CD4-positive, alpha-beta T cell (primary cell): ENCODE results near the gene CACNA1D. TPM values are rescaled to one million over a fixed set of nuclear protein-coding genes. Genes with fewer than 3 reads are reported as not detected.

Experiments used
- ATAC-seq: fragments of 200-7000 bp; cut with Tn5 transposase; one replicate; pipeline ENCODE4 v1.10.0; 2022; ENCODE audit warnings: mild to moderate bottlenecking; ENCODE audit not compliant: poor library complexity
- CTCF ChIA-PET: fragments of 350-600 bp; sonication (Branson Sonifier 250); formaldehyde crosslinking; loops from one replicate; lab custom pipeline; 2021; ENCODE audit warnings: antibody characterized with exemption, inconsistent platforms; lab: Charles Lee
- POLR2A ChIA-PET: fragments of 350-600 bp; sonication (Branson Sonifier 250); formaldehyde crosslinking; loops from one replicate; lab custom pipeline; 2021; ENCODE audit warnings: antibody characterized with exemption, inconsistent platforms; lab: Charles Lee
- DNase-seq, 14 experiments: peaks; one replicate each; pipeline ENCODE4 v3.0.0-alpha.2; 2013 to 2020; ENCODE audit warnings: mixed read lengths in 2 of 14
- H3K27ac ChIP-seq, 2 donors: one replicate each; pipeline versions ENCODE4 v1.5.1 to v1.7.0; 2013; ENCODE audit warnings: low read length in 2 of 2, low read depth in 1 of 2, mild to moderate bottlenecking in 1 of 2
- H3K27me3 ChIP-seq, 2 experiments: 1 replicate in 1 of 2; 2 replicates in 1 of 2; pipeline versions ENCODE4 v1.6.1 to v1.7.0; 2013; ENCODE audit warnings: low read length in 2 of 2, control low read depth in 1 of 2, mild to moderate bottlenecking in 1 of 2, moderate library complexity in 1 of 2; ENCODE audit not compliant: insufficient read depth in 2 of 2, control insufficient read depth in 1 of 2
- H3K36me3 ChIP-seq: one replicate; pipeline ENCODE4 v1.6.1; 2013; ENCODE audit warnings: low read length, control low read depth; ENCODE audit not compliant: insufficient read depth
- H3K4me1 ChIP-seq: one replicate; pipeline ENCODE4 v1.6.1; 2013; ENCODE audit warnings: low read length, control low read depth; ENCODE audit not compliant: insufficient read depth
- H3K4me3 ChIP-seq: one replicate; pipeline ENCODE4 v1.5.1; 2013; ENCODE audit warnings: mild to moderate bottlenecking, low read length, moderate library complexity
- H3K9me3 ChIP-seq, 2 experiments: 1 replicate in 1 of 2; 2 replicates in 1 of 2; pipeline versions ENCODE4 v1.6.1 to v1.7.0; 2013; ENCODE audit warnings: low read length in 2 of 2, mild to moderate bottlenecking in 2 of 2, control low read depth in 1 of 2, moderate library complexity in 1 of 2; ENCODE audit not compliant: control insufficient read depth in 1 of 2, insufficient read depth in 1 of 2
- H3K27ac Mint-ChIP-seq: one replicate; pipeline ENCODE4 v1.8.0; 2020; ENCODE audit warnings: mixed read lengths
- H3K27me3 Mint-ChIP-seq: one replicate; pipeline ENCODE4 v1.8.0; 2021; ENCODE audit warnings: mixed read lengths
- H3K36me3 Mint-ChIP-seq: one replicate; pipeline ENCODE4 v1.8.0; 2021; ENCODE audit warnings: low read depth, mixed read lengths
- H3K4me1 Mint-ChIP-seq: one replicate; pipeline ENCODE4 v1.8.0; 2021; ENCODE audit warnings: low read depth, mixed read lengths
- H3K4me3 Mint-ChIP-seq: one replicate; pipeline ENCODE4 v1.8.0; 2020; ENCODE audit warnings: mild to moderate bottlenecking, mixed read lengths
- H3K9me3 Mint-ChIP-seq: one replicate; pipeline ENCODE4 v1.8.0; 2020; ENCODE audit warnings: mixed read lengths
- CTCF ChIP-seq: fragments of 200-600 bp; IDR thresholded peaks from one replicate; pipeline ENCODE4 v1.8.0; 2022; ENCODE audit warnings: antibody characterized with exemption, mild to moderate bottlenecking
- intact Hi-C, 2 experiments: fragments of 100-400 bp; cut with DNase I in 1 of 2; cut with micrococcal nuclease in 1 of 2; formaldehyde crosslinking; loops; one replicate each; pipeline versions ENCODE4 v1.15.1 to v1.9.0; 2023 to 2025; cut with DNase I, micrococcal nuclease
- total RNA-seq, 174 experiments: library from RNA in 2 of 174; stranded (reverse) in 2 of 174; gene quantifications; one replicate each; pipeline ENCODE4 v1.2.3 and lab custom pipeline; 2021 to 2026

Gene CACNA1D
- total RNA-seq, 2 experiments from 2014 or later, result not detected

DNA sequence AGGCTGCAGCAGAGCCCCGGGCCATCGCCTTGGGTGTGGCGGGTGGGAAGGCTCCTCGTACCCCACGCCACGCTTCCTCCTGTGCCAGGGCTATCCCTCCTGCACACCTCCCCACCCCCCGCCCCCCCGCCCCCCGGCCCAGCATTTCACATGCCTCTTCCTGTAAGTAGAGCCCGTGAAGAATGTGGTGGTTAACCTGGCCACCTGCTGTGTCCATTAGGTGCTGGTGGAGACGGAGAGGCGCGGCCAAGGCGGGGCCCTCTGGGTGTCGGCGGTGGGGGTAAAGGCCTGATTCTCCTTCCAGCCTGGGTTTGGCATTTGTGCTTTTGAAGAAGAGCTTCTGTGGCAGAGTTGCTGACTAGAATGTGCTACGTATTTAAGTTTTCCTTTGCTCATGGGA lies 224.1 kb downstream of the CACNA1D start:
- Mint-ChIP-seq H3K9me3 (no peaks in the 10 kb centered on the region), H3K4me1 (no peaks in the 10 kb centered on the region), H3K27ac (no peak overlapping the region), H3K4me3 (no peak overlapping the region), H3K36me3 (no peaks in the 10 kb centered on the region), H3K27me3 (peaks cover 11% of the 10 kb centered on the region)
- DNase-seq (no peak), ATAC-seq (no peak)
- no peak overlapping the region for H3K4me3 ChIP-seq
- no peak for TF ChIP-seq CTCF
- CTCF ChIA-PET, result no interaction called here
- H3K27ac ChIP-seq, result no peak overlapping the region
- H3K4me1 ChIP-seq, result no peaks in the 10 kb centered on the region
- intact Hi-C loops, result loop anchor here in 1 of 2 experiments (10.0 kb wide), 1 partner anchor 344 kb away; no protein-coding TSS in a partner anchor
- POLR2A ChIA-PET, result no interaction called here
- no peaks in the 10 kb centered on the region for H3K9me3 ChIP-seq
- no peaks in the 10 kb centered on the region for H3K27me3 ChIP-seq
- no peaks in the 10 kb centered on the region for H3K36me3 ChIP-seq

DNA sequence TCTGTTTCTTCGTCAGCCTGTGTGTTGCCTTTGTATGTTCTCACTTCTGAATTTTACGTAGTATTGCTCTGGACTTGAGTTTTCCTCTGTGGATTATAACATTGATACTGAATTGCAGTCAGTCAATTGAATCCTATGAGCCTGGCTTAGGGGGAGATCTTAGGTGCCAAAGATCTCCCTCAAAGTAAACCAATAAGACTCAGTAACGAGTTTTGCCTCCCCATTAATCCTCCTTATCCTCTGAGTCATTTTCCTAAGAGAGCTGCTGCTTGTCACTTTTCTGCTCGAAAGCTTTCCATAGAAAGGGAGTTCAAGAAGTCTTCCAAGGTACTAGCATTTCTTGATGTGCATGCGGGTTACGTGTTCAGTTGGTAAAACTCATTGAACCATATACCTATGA lies 225.4 kb downstream of the CACNA1D start:
- Histone ChIP-seq H3K27ac (no peak overlapping the region), H3K36me3 (no peaks in the 10 kb centered on the region), H3K9me3 (no peaks in the 10 kb centered on the region), H3K4me3 (no peak overlapping the region), H3K4me1 (no peaks in the 10 kb centered on the region), H3K27me3 (no peaks in the 10 kb centered on the region)
- H3K27ac Mint-ChIP-seq, result no peak overlapping the region
- ATAC-seq (no peak), DNase-seq (no peak)
- POLR2A ChIA-PET, result no interaction called here
- TF ChIP-seq CTCF, result no peak
- CTCF ChIA-PET, result no interaction called here
- no peaks in the 10 kb centered on the region for H3K9me3 Mint-ChIP-seq
- peaks cover 18% of the 10 kb centered on the region for H3K27me3 Mint-ChIP-seq
- H3K4me1 Mint-ChIP-seq, result no peaks in the 10 kb centered on the region
- intact Hi-C loops, result loop anchor here in 1 of 2 experiments (10.0 kb wide), 1 partner anchor 345 kb away; no protein-coding TSS in a partner anchor
- no peaks in the 10 kb centered on the region for H3K36me3 Mint-ChIP-seq
- no peak overlapping the region for H3K4me3 Mint-ChIP-seq

GRCh38 chr3:53721187-53722119 lies 227.0 kb downstream of the CACNA1D start:
- no peak overlapping the region for H3K27ac ChIP-seq
- Mint-ChIP-seq H3K4me1 (no peaks in the 10 kb centered on the region), H3K27ac (no peak overlapping the region), H3K4me3 (no peak overlapping the region), H3K9me3 (no peaks in the 10 kb centered on the region), H3K36me3 (no peaks in the 10 kb centered on the region), H3K27me3 (peaks cover 30% of the 10 kb centered on the region)
- ChIA-PET POLR2A (no interaction called here), CTCF (no interaction called here)
- DNase-seq, result peak in 1 of 14 experiments; percentile 23
- ATAC-seq, result no peak
- H3K27me3 ChIP-seq, result no peaks in the 10 kb centered on the region
- H3K36me3 ChIP-seq, result no peaks in the 10 kb centered on the region
- H3K9me3 ChIP-seq, result no peaks in the 10 kb centered on the region
- no peak overlapping the region for H3K4me3 ChIP-seq
- no peaks in the 10 kb centered on the region for H3K4me1 ChIP-seq
- no peak for TF ChIP-seq CTCF
- intact Hi-C loops, result no loop called here
